Fibroblast of mammary gland (primary cell): ENCODE results near the gene TCAP.

ENCODE experiments used
- DNase-seq: peaks from one replicate; pipeline ENCODE4 v3.0.0-alpha.2; 2010; ENCODE audit warnings: low read depth
- H3K4me3 ChIP-seq: 2 replicates; pipeline ENCODE4 v1.5.1; 2011; ENCODE audit warnings: low read depth, mild to moderate bottlenecking, low read length, moderate library complexity; ENCODE audit not compliant: control insufficient read depth
- TF ChIP-seq, protein P1 (sequence below): conservative IDR thresholded peaks from 2 replicates; pipeline ENCODE4 v1.5.1; 2011; ENCODE audit warnings: low read depth, low read length, inconsistent platforms; ENCODE audit not compliant: control insufficient read depth, insufficient read depth

The TCAP gene

DNA sequence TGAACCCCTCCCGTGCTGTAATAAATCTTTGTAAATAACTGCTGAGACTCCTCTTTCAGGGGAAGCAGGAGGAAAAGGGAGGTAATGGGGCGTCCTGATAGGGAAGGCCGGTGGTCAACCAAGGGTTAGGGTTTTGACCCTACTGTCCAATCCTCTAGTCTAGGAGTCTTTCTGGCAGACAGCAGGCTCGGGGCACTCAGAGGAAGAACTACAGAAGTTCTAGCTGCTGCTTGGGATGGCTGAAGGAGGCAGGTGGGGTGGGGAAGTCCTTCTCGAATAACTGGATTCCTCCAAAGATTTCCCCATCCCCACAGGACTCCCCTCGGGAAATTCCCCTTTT lies 28.6 kb upstream of the TCAP start:
- peak overlapping the region; percentile 77 for H3K4me3 ChIP-seq
- no peak for DNase-seq
- TF ChIP-seq, protein P1, sequence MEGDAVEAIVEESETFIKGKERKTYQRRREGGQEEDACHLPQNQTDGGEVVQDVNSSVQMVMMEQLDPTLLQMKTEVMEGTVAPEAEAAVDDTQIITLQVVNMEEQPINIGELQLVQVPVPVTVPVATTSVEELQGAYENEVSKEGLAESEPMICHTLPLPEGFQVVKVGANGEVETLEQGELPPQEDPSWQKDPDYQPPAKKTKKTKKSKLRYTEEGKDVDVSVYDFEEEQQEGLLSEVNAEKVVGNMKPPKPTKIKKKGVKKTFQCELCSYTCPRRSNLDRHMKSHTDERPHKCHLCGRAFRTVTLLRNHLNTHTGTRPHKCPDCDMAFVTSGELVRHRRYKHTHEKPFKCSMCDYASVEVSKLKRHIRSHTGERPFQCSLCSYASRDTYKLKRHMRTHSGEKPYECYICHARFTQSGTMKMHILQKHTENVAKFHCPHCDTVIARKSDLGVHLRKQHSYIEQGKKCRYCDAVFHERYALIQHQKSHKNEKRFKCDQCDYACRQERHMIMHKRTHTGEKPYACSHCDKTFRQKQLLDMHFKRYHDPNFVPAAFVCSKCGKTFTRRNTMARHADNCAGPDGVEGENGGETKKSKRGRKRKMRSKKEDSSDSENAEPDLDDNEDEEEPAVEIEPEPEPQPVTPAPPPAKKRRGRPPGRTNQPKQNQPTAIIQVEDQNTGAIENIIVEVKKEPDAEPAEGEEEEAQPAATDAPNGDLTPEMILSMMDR = no peak

DNA sequence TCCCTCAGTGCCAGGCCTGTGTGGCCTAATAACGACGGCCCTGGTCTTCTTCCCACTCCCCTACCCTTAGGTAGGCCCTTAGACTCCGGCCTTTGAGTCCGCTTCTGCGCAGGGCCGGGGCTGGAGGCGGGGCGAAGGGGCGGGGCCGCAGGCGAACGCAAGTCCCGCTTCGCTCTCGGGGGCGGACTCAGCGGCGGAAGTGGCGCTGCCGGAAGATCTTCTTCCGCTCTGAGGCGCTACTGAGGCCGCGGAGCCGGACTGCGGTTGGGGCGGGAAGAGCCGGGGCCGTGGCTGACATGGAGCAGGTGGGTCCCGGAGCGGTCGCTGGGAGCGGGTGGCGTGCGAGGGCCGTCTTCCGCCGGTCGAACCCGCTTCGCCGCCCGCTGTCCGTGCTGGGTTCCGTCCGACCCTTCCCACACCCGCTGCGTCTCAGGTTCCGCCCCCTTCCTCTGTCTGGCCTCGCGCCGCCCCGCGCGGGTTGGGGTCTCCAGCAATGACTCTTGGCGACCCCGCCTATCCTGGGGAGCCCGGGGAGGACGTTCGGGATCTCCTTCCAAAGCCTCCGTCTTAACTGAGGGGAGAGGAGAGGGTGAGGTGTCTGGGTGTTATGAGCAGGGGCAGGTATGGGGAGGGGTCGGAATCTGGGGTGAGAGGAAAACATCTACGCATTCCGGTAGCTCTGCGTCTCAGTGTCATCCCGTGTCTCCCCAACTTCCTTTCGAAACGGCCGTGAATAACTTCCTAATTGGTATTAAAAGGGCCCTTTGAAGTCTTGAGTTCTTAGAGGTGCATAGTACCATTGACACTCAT lies 28.0 kb upstream of the TCAP start, which contains the start of gene STARD3:
Gene STARD3 (plus strand): TSS at position 218 of the 810 bp plus-strand sequence. CDS start 16,388 bp downstream, outside the sequence.
- TF ChIP-seq, protein P1 = no peak

DNA sequence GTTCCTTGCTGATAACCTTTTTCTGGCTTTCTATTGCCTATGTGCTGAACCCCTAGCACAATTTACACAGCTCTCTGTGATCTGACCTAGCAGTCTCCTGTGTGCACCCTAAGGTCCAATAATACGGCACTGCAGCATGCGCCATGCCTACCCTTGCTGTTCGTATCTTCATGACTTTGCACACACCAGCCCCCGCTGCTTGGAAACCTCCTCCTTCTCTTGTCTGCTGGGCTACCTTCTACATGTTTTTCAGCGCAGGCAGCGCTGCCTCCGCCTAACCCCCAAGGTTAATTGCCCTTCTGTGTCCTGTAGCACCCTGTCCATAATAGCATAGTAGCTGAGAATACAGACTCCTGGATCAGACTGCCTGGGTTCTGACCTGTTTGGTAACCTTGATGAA lies 26.8 kb upstream of the TCAP start:
- H3K4me3 ChIP-seq = no peak overlapping the region
- no peak for DNase-seq
- TF ChIP-seq, protein P1 = no peak

More for the DNA sequence above, 28.0 kb upstream of the TCAP start, which contains the start of gene STARD3:
- H3K4me3 ChIP-seq = peak within 1 kb of the TSS; percentile 77
- peak; percentile 75 for DNase-seq

DNA sequence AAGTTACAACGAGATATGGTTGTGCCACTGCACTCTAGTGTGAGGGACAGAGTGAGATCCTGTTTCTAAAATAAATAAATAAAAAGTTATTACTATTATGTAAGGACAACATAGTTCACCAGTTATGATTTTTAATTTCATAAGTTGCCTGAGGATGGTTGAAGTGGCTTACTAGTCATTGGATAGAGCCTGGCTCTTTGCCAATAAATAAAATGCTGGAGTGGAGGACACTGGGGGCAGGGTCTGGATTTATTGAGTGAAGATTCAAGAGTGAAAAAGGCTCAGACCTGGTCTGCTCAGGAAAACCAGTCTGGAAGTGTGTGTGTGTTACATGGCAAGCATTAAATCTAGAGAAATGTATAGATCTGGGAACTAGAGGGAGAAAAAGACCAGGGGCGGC lies 26.1 kb upstream of the TCAP start:
- TF ChIP-seq, protein P1 = no peak
- DNase-seq = no peak
- no peak overlapping the region for H3K4me3 ChIP-seq

DNA sequence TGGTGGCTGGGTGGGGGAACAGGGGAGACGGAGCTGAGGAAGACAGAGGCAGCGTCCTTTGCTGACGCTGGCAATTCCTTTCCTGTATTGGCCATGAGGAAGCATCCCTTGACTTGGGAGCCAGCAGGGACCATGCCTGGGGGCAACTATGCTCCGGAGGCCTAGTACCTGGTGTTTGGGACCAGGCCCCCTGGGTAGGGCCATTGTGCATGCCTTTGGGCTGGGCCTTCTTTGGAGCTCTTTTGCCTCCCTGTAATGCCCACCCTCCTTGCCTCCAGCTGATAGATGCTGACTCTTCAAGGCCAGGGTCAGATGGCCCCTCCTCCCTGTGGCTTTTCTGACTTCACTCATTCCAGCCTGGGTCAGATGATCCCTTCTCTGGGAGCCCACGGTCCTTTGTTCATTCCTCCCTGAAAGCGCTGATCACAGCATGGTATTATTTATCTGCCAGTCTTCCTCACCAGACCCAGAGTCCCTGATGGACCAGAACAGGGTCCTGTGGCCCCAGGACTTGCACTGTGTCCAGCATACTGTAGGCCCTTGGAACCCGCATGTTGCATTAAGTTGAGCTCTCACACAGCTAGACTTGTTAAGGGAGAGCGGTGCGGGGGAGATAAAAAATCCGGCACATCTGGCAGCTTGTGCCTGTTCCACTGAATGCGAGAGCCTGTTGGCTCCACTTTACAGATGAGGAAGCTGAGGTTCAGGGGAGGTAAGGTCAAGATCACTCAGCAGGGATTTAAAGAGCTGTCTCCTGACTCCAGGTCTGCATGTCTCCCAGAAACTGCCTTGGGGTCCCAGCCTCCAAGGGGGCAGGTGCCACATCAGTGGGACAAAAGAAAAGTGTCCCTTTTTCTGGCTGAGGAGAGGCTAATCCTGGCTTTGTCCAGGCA lies 25.3 kb upstream of the TCAP start:
- TF ChIP-seq, protein P1 = no peak
- H3K4me3 ChIP-seq = no peak overlapping the region
- DNase-seq = peak; percentile 23

DNA sequence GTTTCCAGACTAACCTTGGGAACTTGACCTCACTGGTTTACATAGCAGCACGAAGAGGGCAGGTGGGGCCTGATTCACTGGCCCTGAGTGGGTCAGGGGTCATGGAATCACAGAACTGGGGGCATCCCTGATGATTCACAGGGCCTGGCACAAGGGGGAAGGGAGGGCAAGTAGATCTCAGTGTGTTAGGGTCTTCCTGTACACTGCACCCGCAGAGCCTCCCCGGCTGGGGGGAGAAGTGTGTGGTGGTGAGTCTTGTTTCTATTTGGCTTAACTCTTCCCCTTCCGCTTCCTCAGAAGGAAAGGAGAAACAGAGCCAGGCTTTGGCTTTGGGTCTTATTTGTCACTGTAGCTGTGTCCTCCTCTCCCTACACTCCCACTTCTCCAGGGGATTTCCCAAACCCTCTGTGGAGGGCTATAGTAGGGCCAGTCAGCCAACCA lies 24.5 kb upstream of the TCAP start:
- TF ChIP-seq, protein P1 = no peak
- no peak for DNase-seq
- H3K4me3 ChIP-seq = no peak overlapping the region
